Measurements from ENCODE around the gene SLC26A8. TPM values are rescaled to one million over a fixed set of nuclear protein-coding genes. Genes with fewer than 3 reads are reported as not detected.

The SLC26A8 gene
- total and polyA plus RNA-seq, 2 of the 13 experiments (the other 11 are each of a cell fraction or from before 2014, with no cell fraction given) = 0.46 TPM; not detected in 1

DNA sequence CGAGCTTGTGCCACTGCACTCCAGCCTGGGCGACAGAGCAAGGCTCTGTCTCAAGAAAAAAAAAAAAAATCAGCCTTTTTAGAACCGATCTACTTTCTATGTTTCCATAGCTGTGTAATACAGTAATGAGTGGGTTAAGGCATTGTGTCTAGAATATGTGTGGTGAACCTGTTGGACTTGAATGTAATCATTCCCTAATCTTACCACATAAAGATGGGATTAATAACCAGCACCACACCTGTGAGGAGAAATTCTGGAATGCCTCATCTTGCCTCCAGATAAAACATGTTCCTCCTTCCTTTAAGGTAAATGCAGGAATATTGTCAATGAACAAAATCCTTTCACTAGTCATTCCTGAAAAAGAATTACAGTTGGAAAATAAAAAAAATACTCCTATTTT lies 46.8 kb upstream of the SLC26A8 start:
- H2AFZ ChIP-seq (ENCODE audit: low read length) = no peak overlapping the region
- 97% methylated on average over 3 of the region's 3 CpGs for WGBS (ENCODE audit: low lambda C conversion rate)
- H4K20me1 ChIP-seq (ENCODE audit: insufficient read depth, low read length) = peaks cover 5% of the 10 kb centered on the region; the same call in 1 of the 2 replicates
- no peak for DNase-seq (ENCODE audit: low spot score)
- ChIA-PET POLR2A (no interaction called here), CTCF (ENCODE audit: low intra/inter-chr PET ratio, low total read pairs) (no interaction called here)
- in situ Hi-C loops (cut with HindIII; ENCODE audit: extremely low pct_ligation_motif_present, low pct_unique_long_range_greater_than_20kb) = no loop called here
- no peak overlapping the region for H3K9ac ChIP-seq (ENCODE audit: insufficient read depth, low read depth, low read length)
- no peak for FAIRE-seq
- peaks cover 62% of the 10 kb centered on the region for H3K79me2 ChIP-seq (ENCODE audit: insufficient read depth, low read length)
- H3K27me3 ChIP-seq (ENCODE audit: control insufficient read depth in 1 of 2, insufficient read depth in 2 of 2, low read length in 2 of 2) = no peaks in the 10 kb centered on the region
- ATAC-seq = no peak
- no peak overlapping the region for H3K4me2 ChIP-seq (ENCODE audit: low read depth, low read length)
- BruUV-seq (replicated peaks) = no TSS peak
- no peak overlapping the region for H3K27ac ChIP-seq (ENCODE audit: extremely low read length, insufficient read depth, low read length)
- H3K9me3 ChIP-seq (ENCODE audit: low read length) = no peaks in the 10 kb centered on the region
- H3K36me3 ChIP-seq (replicated peaks in 1 of 2; ENCODE audit: control insufficient read depth in 1 of 2, insufficient read depth in 2 of 2, low read length in 2 of 2) = peaks cover 1 to 16% of the 10 kb centered on the region in 2 experiments; a peak in 2 of 5 replicates
- no peak overlapping the region for H3K4me3 ChIP-seq (replicated peaks in 1 of 3; ENCODE audit: insufficient read depth in 1 of 3, low read depth in 2 of 3, low read length in 3 of 3)
- H3K4me1 ChIP-seq (ENCODE audit: insufficient read depth, low read length) = peaks cover 47% of the 10 kb centered on the region
- intact Hi-C loops (cut with micrococcal nuclease; ENCODE audit: unreplicated experiment) = no loop called here
- TF ChIP-seq ZNF747 (CRISPR knock-in tag; IDR thresholded peaks at IDR 0.05; ENCODE audit: borderline replicate concordance) = no peak
- TF ChIP-seq KLF12 (CRISPR knock-in tag; IDR thresholded peaks at IDR 0.05; ENCODE audit: borderline replicate concordance) = no peak
- no peak for TF ChIP-seq ZNF251 (CRISPR knock-in tag; IDR thresholded peaks at IDR 0.05)
- TF ChIP-seq ESRRA (CRISPR knock-in tag; IDR thresholded peaks at IDR 0.05; ENCODE audit: low read depth) = no peak
- no peak for TF ChIP-seq MBD4 (IDR thresholded peaks at IDR 0.05; ENCODE audit: borderline replicate concordance, low read length)
- TF ChIP-seq EED (CRISPR knock-in tag; IDR thresholded peaks at IDR 0.05) = no peak
- no peak for TF ChIP-seq CBX2 (IDR thresholded peaks at IDR 0.05; ENCODE audit: low read depth, low read length)
- TF ChIP-seq CBX2 (CRISPR knock-in tag; IDR thresholded peaks at IDR 0.05; ENCODE audit: low read depth) = no peak
- TF ChIP-seq ZNF256 (CRISPR knock-in tag; conservative IDR thresholded peaks at IDR 0.05) = no peak
- TF ChIP-seq HOXA3 (CRISPR knock-in tag; IDR thresholded peaks at IDR 0.05) = no peak
- TF ChIP-seq, protein P1, sequence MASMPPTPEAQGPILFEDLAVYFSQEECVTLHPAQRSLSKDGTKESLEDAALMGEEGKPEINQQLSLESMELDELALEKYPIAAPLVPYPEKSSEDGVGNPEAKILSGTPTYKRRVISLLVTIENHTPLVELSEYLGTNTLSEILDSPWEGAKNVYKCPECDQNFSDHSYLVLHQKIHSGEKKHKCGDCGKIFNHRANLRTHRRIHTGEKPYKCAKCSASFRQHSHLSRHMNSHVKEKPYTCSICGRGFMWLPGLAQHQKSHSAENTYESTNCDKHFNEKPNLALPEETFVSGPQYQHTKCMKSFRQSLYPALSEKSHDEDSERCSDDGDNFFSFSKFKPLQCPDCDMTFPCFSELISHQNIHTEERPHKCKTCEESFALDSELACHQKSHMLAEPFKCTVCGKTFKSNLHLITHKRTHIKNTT (CRISPR knock-in tag; IDR thresholded peaks at IDR 0.05) = no peak
- TF ChIP-seq, protein P2, sequence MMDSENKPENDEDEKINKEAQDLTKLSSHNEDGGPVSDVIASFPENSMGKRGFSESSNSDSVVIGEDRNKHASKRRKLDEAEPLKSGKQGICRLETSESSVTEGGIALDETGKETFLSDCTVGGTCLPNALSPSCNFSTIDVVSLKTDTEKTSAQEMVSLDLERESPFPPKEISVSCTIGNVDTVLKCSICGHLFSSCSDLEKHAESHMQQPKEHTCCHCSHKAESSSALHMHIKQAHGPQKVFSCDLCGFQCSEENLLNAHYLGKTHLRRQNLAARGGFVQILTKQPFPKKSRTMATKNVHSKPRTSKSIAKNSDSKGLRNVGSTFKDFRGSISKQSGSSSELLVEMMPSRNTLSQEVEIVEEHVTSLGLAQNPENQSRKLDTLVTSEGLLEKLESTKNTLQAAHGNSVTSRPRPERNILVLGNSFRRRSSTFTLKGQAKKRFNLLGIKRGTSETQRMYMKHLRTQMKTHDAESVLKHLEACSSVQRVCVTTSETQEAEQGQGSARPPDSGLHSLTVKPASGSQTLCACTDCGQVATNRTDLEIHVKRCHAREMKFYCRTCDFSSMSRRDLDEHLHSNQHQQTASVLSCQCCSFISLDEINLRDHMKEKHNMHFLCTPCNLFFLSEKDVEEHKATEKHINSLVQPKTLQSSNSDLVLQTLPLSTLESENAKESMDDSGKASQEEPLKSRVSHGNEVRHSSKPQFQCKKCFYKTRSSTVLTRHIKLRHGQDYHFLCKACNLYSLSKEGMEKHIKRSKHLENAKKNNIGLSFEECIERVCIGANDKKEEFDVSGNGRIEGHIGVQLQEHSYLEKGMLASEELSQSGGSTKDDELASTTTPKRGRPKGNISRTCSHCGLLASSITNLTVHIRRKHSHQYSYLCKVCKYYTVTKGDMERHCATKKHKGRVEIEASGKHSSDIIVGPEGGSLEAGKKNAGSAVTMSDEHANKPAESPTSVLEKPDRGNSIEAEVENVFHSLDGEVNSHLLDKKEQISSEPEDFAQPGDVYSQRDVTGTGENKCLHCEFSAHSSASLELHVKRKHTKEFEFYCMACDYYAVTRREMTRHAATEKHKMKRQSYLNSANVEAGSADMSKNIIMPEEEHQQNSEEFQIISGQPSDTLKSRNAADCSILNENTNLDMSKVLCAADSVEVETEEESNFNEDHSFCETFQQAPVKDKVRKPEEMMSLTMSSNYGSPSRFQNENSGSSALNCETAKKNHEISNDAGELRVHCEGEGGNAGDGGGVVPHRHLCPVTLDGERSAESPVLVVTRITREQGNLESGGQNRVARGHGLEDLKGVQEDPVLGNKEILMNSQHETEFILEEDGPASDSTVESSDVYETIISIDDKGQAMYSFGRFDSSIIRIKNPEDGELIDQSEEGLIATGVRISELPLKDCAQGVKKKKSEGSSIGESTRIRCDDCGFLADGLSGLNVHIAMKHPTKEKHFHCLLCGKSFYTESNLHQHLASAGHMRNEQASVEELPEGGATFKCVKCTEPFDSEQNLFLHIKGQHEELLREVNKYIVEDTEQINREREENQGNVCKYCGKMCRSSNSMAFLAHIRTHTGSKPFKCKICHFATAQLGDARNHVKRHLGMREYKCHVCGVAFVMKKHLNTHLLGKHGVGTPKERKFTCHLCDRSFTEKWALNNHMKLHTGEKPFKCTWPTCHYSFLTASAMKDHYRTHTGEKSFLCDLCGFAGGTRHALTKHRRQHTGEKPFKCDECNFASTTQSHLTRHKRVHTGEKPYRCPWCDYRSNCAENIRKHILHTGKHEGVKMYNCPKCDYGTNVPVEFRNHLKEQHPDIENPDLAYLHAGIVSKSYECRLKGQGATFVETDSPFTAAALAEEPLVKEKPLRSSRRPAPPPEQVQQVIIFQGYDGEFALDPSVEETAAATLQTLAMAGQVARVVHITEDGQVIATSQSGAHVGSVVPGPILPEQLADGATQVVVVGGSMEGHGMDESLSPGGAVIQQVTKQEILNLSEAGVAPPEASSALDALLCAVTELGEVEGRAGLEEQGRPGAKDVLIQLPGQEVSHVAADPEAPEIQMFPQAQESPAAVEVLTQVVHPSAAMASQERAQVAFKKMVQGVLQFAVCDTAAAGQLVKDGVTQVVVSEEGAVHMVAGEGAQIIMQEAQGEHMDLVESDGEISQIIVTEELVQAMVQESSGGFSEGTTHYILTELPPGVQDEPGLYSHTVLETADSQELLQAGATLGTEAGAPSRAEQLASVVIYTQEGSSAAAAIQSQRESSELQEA (CRISPR knock-in tag; IDR thresholded peaks at IDR 0.05; ENCODE audit: not compliant biosample characterization) = no peak
- TF ChIP-seq ZNF17 (CRISPR knock-in tag; IDR thresholded peaks at IDR 0.05) = no peak
- TF ChIP-seq, protein P3, sequence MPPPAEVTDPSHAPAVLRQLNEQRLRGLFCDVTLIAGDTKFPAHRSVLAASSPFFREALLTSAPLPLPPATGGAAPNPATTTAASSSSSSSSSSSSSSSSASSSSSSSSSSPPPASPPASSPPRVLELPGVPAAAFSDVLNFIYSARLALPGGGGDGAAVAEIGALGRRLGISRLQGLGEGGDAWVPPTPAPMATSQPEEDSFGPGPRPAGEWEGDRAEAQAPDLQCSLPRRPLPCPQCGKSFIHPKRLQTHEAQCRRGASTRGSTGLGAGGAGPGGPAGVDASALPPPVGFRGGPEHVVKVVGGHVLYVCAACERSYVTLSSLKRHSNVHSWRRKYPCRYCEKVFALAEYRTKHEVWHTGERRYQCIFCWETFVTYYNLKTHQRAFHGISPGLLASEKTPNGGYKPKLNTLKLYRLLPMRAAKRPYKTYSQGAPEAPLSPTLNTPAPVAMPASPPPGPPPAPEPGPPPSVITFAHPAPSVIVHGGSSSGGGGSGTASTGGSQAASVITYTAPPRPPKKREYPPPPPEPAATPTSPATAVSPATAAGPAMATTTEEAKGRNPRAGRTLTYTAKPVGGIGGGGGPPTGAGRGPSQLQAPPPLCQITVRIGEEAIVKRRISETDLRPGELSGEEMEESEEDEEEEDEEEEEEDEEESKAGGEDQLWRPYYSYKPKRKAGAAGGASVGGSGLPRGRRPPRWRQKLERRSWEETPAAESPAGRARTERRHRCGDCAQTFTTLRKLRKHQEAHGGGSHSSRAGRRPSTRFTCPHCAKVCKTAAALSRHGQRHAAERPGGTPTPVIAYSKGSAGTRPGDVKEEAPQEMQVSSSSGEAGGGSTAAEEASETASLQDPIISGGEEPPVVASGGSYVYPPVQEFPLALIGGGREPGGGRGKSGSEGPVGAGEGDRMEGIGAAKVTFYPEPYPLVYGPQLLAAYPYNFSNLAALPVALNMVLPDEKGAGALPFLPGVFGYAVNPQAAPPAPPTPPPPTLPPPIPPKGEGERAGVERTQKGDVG (CRISPR knock-in tag; IDR thresholded peaks at IDR 0.05; ENCODE audit: borderline replicate concordance) = no peak
